Measurements from ENCODE around the gene MARCKSL1.

DNA sequence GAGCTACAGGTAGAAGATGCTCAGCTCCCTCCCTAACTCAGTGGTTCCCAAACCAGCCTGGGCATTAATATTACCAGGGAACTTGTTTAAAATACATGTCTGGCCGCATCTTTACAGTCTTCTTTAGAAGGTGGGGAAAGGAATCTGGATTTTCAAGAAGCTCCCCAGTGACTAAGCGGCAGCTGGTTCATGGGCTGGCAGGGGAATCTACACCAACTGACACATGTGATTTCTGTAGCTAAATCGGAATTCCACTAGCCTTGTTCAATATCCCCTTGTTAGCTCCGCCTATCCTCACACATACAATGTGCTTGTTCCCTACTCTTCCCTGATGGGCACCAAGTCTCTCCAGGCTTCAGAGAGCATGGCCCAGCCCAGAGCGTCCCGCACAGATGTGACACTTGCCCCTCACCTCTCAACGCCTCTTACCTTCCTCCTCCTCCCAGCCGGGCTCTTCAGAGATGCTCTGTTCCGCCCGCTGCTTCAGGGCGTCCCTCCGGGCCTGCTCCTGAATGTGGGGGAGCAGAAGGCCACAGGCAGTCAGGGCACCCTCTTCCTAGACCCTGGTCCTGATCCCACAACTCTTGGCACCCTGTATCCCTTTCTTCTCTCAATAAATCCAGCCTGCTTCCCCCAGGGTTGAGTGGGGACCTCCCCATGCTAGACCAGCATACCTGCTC is 41.6 kb upstream of the MARCKSL1 start:
- TF ChIP-seq, protein P1, sequence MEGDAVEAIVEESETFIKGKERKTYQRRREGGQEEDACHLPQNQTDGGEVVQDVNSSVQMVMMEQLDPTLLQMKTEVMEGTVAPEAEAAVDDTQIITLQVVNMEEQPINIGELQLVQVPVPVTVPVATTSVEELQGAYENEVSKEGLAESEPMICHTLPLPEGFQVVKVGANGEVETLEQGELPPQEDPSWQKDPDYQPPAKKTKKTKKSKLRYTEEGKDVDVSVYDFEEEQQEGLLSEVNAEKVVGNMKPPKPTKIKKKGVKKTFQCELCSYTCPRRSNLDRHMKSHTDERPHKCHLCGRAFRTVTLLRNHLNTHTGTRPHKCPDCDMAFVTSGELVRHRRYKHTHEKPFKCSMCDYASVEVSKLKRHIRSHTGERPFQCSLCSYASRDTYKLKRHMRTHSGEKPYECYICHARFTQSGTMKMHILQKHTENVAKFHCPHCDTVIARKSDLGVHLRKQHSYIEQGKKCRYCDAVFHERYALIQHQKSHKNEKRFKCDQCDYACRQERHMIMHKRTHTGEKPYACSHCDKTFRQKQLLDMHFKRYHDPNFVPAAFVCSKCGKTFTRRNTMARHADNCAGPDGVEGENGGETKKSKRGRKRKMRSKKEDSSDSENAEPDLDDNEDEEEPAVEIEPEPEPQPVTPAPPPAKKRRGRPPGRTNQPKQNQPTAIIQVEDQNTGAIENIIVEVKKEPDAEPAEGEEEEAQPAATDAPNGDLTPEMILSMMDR (IDR thresholded peaks at IDR 0.05; ENCODE audit: low read depth, low read length), result no peak
- TF ChIP-seq POLR2A (IDR thresholded peaks at IDR 0.05; ENCODE audit: extremely low read depth, insufficient read length), result no peak
